GM12872 (cell line): ENCODE results near the gene GNPNAT1.

Source experiments
- CTCF ChIP-seq: IDR thresholded peaks from 3 replicates; pipeline ENCODE4 v1.5.1; 2011; ENCODE audit warnings: low read depth, mild to moderate bottlenecking, low read length, moderate library complexity; ENCODE audit not compliant: insufficient read depth

The GNPNAT1 gene

GRCh38 chr14:52789118-52789517, 2.3 kb downstream of the GNPNAT1 start:
- TF ChIP-seq CTCF: no peak

- no peak for TF ChIP-seq CTCF
Measured at GRCh38 chr14:52786887-52787286, 4.5 kb downstream of the GNPNAT1 start.

GRCh38 chr14:52783206-52783605, 8.2 kb downstream of the GNPNAT1 start:
- no peak for TF ChIP-seq CTCF

GRCh38 chr14:52781629-52782028, 9.8 kb downstream of the GNPNAT1 start:
- TF ChIP-seq CTCF: no peak

GRCh38 chr14:52780893-52781292, 10.5 kb downstream of the GNPNAT1 start:
- TF ChIP-seq CTCF: no peak

- no peak for TF ChIP-seq CTCF
Measured at GRCh38 chr14:52778702-52779101, 12.7 kb downstream of the GNPNAT1 start.

- no peak for TF ChIP-seq CTCF
Measured at GRCh38 chr14:52776816-52777215, 14.6 kb downstream of the GNPNAT1 start.

GRCh38 chr14:52769887-52770286, 21.5 kb downstream of the GNPNAT1 start:
- TF ChIP-seq CTCF: no peak
